Stimulated activated CD8-positive, alpha-beta memory T cell treated with anti-CD3 and anti-CD28 coated beads, Interleukin-4, amount 100 ng/mL, for 1 hour (primary cell): Measurements from ENCODE around the gene ABR.
"Not testable (repeated sequence)": the region's sequence is repeated elsewhere in the genome, so short reads cannot be mapped to it uniquely, and the experiment has no call there.

Experiments
- DNase-seq, 2 donors: peaks; one replicate each; pipeline ENCODE4 v3.0.0-alpha.2; 2020; ENCODE audit warnings: low read depth in 2 of 2, low spot score in 1 of 2

ABR gene

DNA sequence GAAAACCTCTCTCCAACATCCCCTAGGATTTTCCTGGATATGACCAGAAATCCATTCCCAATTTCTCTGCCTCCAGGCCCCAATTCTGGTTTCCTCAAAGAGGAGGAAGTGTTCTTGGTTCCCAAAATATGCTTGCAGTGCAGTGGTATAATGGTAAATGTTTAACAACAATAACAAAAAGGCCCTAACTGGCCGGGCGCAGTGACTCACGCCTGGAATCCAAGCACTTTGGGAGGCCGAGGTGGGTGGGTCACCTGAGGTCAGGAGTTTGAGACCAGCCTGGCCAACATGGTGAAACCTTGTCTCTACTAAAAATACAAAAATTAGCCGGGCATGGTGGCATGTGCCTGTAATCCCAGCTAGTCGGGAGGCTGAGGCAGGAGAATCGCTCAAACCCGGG, 184.5 kb downstream of the ABR start:
- not testable (repeated sequence) for DNase-seq

DNA sequence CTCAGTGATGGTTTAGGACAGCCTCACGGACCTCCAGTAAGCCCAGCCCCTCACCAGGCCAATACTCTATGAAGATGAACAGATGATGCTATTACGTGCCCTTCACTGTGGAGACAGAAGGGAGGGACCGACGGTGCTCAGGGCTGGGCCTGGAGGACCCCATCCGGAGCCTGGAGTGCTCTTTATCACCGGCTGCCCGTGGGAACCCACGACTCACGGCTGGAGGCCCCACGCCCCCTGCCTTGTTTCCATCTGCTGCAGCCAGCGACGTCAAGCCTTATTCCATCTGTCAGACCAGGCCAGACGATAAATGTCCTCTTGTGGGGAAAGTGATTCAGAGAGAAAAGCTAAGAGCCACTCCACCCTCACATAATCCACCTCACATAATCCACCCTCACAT, 186.8 kb downstream of the ABR start:
- DNase-seq: no peak

DNA sequence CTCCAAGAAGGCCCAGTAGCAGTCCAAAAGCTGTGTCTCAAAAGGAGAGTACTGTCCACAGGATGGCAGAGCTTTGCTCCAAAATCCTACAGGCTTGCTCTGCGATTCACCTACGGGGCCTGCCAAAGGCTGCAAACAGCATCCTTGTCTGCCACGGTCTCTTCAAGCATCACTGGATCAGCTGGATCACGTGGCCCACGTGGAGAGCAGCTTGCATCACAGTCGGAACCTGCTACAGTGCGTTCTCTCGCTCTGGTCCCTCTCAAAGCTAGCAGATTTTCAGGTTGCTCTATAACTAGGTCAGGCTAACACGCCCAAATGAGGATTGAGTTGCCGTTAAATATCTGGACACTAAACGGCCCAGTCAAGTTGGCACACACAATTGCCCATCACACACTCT, 191.2 kb downstream of the ABR start:
- no peak for DNase-seq

DNA sequence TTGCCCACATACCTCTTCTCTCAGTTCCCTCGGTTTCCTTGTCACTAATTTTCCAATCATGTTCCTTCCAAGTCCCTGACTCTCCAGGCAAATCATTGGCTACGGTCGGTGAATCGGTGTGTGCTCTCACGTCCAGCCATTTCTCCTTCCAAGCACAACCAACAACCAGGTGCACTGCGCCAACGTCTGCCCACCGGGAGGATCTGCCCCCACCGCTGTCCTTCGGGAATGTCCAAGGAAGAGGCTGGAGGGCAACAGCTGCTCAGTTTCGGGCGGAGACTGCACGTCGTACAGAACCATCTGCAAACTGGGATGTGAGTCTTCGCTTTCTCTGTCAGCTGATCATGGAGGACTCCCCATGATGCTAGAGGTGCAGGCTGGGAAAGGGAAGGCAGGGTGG, 191.8 kb downstream of the ABR start:
- DNase-seq: no peak

DNA sequence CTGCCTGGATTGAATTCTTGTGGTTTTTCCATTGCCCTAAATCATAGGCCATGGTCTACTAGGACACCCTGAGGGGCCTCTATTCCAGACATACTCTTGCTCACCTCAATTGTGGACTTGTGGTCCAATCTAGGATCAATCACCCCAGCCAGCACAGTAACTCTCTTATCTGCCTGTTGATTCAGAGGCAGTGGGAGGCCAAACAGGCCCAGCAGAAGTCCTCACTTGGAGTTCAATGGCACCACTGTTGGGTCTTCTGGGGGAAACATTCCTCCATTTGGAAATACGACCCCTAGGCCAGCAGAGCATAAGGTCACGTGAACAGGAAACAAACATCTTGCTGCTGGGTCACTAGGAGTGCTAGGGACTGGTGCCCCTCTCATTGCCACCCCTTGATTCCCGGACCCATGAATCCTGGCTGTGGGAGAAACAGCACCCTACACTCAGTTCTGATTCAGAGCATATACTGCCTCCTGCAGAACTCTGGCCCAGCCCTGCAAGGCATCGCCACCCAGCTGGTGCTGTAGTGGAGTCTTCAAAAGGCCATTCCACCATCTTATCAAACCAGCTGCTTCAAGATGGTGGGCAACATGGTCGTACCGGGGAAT, 193.4 kb downstream of the ABR start:
- DNase-seq: no peak

DNA sequence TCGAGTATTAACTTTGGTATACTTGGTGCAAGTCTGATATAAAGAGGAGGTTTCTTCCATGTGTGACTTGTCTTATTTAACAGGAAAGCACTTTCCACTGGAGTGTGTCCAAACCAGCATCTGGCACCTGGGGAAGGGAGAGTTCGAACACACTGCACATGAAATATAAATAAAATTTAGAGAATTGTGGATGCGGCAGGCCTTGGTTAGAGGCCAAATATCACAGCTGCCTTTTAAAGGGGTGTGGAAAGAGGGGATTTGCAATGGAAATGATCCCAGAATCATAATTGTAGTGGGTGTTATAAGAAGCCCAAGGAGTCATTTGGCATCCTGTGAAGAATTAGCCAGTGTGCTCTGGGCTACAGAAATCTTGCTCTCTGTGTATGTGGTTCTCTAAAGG, 195.9 kb downstream of the ABR start:
- DNase-seq: no peak

DNA sequence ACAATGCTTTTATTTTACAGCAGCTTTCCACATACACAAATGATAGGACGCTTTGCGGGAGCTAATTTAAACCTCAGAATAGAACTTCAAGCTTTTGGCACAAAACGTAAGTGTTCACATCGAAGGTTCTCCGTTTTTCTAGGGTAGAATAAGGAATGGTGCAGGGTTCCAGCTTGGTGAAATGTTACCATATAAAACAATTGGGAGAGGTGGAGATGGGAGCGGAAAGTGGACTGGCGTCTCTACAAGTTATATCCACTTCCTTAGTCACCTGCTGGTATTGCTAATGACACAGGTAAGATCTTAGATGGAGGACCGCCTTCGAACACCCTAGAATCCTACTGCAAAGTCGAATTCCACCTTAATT, 198.5 kb downstream of the ABR start:
- DNase-seq: no peak

DNA sequence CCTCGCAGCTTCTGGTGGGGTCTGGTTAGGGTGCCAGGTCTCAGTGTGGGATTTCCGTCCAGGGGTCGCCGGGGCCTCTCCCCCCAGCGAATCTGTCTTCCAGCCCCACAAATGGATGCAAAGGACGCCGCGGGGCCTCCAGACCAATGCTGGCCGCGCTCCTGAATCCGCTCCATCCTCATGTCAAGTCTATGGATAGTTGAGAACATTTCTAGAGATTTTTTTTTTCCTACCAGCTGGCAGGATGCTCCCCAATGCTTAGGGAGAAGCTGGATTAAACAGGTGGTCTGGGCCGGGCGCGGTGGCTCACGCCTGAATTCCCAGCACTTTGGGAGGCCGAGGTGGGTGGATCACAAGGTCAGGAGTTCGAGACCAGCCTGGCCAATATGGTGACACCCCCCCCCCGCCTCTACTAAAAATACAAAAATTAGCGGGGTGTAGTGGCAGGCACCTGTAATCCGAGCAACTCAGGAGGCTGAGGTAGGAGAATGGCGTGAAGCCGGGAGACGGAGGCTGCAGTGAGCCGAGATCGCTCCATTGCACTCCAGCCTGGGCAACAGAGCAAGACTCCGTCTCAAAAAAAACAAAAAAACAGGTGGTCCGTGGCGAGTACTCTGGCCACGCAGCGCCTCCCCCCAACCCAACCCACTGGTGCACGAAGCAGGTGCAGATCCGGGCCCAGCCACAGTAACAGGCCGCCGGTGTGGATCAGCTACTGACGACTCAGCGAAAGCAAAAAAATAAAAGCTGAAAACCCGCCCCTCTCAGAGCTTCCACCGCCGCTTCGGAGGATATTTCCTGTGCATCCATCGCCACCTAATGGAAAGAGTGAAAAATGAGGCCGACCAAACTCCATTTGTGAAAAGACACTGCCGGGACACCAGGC, 199.1 kb downstream of the ABR start:
- DNase-seq: peak; percentile 43 to 63

DNA sequence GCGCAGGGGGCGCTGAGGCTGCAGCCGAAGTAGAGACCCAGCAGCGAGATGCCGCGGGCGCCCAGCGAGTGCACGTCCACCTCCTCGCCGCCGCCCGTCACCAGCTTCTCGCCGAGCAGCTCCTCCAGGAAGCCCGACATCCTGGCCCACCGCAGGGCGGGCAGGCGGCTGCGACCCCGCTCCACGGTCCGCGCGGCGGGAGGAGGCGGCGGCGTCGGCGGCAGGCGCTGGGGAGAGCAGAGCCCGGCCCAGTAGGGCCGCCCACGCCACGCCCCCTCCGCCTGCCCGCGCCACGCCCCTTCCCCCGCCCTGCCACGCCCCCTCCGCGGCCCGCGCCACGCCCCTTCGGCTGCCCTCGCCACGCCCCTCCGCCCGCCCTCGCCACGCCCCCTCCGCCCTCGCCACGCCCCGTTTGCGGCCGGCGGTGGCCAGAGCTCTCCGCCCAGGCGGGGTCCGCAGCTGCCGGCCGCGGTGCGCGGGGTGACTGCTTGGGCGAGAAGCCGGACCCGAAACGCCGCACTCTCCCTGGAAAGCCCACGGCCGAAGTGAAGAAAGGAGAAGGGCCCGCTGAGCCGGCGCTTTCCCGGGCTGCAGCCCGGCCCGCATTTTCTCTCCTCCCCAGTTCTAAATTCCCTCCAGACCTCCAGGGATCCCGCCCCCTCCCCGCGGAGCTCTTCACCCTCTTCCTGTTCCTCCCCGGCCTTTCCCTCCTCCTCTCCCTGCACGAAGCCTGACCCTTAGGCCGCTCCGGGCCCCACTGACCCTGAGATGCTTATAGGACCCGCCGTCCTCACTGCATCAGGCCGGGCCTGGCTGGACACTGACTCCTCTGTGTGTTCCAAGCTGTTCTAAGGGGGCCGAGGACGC, 200.0 kb downstream of the ABR start, which contains the start of gene NXN:
Gene NXN, minus strand, starts transcription at position 238 of the 867 bp plus-strand sequence.
- peak; percentile 85 to 91 for DNase-seq

DNA sequence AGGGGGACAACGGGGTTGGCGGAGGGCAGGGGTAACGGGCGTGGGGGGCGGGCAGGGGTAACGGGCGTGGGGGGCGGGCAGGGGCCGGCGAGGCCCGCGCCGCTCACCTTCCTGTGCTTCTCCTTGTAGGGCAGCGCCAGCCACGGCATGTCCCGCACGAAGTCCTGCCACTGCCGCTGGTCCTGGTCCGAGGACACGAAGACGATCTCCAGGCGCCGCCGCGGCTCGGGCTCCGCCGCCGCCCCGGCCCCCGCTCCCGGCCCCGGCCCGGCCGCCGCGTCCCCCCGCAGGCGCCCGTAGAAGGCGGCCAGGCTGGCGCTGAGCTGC, 200.6 kb downstream of the ABR start:
- no peak for DNase-seq

DNA sequence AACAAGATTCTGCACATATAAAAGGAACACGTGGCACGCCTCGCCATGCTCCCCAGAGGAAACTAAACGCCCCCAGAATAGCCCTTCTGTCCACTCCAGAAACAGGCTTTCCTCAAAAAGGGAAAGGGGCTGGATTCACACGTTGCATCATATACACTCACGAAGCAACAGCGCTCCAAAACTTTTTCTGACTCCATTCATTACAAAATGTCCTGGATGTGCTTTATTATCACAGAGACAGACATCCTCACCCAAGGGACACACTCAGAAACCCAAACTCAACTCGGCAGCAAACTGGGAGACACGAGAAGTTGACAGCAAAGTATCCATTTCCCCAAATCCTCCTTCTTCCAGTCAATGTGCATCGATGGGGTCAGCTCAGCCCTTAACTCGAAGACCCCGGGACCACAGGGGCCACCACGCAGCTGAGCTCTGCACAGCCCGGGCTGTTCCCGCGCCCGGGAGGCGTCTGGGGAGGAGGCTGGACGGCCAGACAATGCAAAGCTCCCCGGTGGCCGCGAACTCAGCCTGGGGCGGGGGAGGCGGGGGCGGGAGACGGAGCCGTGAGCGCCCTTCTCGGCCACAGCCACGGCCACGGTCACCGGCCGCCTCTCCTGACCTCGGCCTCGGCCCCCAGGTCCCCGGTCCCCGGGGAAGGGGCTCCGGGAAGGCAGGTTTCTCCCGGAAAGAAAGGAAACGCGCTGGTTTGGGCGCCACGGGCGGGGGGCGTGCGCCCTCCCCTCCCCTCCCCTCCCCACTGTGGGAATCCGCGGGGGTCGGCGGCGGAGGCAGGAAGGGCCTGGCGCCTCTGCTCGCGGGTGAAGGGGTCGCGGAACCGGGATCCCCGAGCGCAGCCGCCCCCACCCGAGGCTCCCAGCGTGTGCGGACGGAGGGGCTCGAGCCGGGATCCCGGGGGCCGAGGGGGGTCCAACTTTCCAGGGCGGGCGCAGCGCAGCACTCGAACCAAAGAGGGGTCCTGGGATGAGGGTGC, 201.4 kb downstream of the ABR start:
- no peak for DNase-seq

DNA sequence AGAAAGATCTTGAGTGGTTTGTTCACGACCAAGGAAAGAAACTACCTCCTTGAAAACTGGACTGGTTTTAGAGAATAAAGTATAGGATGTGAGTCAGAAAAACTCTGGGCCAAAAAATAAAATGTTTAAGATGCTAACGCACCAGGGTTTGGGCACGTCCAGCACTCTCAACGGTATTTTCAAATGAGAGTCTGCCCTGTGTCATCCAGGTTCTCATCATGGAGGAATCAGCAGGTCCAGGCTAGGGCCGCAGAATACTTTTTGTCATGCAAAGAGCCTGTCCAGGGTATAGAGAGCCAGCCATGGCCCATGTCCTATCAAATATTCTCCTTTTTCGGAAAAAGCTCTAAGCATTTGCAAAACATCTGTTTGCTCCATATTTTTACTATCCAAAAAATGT, 202.6 kb downstream of the ABR start:
- no peak for DNase-seq

DNA sequence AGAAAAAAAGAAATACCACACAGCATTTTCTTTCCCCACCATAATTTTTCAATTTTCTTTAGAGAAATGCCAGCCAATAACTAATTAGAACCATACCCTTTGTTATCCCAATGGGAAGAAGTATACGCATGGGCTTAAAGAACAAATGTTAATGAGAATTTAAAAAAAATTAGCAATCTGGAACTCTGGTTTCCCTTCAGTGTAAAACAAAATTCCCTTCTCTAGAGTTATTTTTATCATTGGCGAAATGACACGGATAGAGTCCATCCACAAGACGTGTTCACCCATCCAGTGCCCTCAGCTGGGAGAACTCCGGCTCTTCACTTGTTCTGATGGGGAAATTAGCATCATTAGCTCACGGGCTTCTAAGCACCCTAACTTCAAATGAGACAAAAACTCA, 203.5 kb downstream of the ABR start:
- DNase-seq: no peak

DNA sequence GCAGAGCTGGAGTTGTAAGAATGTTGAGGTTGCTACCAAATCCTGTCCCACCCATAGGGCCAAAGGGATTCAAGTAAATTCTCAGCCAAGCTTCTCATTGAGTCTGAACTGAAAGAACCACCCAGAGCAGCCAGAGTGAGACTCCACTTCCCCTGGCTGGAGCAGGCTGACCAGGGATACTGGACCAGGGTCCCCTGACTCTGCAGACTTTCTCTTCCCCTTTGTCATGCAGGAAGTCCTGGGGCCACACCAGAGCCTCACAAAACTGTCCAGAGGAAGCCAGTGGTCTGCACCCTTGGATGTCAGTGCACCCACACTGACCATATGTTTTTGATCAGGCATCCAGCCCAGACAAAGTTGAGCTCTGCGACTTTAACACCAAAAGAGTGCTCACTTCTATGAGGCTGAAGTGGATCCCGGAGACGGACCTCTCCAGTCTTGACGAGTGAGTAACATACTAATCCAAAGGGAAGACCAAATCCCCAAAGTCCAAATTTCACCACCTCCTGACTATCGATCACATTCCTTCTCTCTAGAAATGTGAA, 204.3 kb downstream of the ABR start:
- DNase-seq: no peak

DNA sequence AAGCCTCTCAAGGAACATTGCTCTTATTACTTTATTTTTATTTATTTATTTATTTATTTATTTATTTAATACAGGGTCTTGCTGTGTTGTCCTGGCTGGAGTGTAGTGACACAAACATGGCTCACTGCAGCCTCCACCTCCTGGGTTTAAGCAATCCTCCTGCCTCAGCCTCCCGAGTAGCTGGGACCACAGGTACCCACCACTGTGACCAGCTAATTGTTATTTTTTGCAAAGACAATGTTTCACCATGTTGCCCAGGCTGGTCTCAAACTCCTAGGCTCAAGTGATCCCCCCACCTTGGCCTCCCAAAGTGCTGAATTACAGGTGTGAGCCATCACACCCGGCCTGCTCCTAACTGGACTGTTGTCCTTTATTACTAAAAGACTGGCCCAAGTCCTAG, 205.0 kb downstream of the ABR start:
- not testable (repeated sequence) for DNase-seq

DNA sequence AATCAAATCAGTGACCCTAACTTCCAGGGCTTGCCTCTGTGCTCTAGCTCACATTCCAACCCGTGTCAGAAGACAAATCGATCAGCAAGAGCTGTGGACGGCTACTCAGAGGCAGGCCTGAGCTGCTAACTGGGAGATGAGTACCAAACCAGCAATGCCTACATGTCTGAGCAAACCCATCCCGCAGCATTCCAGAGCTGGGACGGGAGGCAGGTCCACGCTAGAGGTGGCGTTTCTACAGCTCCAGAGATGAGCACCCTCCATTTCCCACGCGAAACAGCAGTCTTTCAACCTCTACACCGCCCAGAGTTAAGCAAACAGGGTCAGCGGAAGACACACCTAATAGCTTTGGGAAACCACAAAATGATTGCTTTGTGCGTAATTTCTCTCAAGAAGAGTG, 206.7 kb downstream of the ABR start:
- DNase-seq: no peak

DNA sequence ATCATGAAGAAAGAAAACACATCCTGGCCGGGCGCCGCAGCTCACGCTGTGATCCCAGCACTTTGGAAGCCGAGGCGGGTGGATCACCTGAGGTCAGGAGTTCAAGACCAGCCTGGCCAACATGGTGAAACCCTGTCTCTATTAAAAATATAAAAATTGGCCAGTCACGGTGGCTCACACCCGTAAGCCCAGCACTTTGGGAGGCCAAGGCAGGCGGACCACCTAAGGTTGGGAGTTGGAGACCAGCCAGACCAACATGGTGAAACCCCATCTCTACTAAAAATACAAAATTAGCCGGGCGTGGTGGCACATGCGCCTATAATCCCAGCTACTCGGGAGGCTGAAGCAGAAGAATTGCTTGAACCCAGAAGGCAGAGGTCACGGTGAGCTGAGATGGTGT, 207.9 kb downstream of the ABR start:
- not testable (repeated sequence) for DNase-seq

DNA sequence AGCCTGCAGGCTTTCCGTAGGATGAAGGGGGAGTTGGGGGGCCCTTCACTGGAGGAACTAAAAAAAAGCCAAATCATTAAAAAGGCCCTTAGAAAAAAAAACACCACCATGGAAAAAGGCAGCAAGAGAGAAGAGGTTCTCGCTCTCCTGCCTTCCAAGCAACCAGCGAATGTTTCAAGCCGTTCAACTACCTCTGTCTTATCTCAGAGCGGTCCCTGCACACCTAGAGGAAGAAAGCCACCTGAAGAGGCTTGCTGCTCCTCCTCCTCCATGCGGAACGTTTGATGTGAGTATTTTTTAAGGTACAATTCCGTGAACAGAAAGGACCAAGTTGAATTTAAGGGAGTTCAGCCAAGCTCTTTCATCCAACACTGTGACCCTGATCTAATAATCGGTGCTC, 209.4 kb downstream of the ABR start:
- DNase-seq: no peak

DNA sequence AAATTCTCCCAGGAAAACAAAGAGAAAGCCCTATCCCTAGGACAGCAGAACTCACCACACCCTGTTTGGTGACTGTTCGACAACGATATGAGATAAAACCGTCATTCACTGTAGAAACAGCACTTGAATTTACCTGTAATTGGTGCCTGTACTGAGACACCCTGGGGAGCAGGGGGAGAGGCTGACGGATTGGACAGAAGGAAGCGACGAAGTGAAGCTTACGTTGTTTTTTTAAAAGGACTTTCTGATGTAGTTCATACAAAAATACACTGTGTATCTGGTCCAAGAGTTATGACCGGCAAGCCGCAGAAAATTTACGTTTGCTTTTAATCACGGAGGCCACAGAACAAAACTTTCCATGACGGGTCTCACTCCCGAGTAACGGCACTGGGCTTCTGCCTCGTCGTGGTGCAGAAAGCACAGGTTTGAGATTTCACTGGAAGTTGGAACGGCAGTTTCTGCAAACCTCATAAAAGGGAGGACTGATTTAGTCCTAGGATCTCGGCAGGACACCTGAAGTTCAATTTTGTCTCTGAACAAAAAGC, 209.9 kb downstream of the ABR start:
- no peak for DNase-seq
